ENCODE data around the gene IGF1R. TPM values are rescaled to one million over a fixed set of nuclear protein-coding genes. Genes with fewer than 3 reads are reported as not detected.

Gene IGF1R
- total and polyA plus RNA-seq, 7 donors = 1.2 to 130 (median 39.6) TPM

DNA sequence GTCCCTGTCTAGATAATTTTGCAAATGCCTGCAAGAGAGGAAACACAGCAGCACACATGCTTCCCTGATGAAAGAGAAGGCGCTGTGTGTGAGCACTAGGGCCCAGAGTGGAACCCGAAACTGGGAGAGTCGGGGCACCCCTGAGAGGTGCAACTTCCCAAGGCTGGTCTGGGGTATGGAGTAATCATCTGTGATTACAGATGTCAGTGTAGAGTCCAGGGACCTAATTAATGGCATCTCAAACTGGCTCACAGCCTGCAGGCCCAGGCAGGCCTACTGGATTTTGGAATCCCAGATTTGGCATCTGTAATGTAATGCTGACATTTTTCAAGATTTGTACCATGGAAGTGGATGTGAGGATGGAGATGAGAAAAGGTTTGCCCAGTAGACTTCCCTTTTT lies 329.8 kb downstream of the IGF1R start:
- DNase-seq = no peak
- intact Hi-C loops (cut with DNase I) = no loop called here
- Histone ChIP-seq H3K4me1 (peaks cover 0 to 4% (median 2%) of the 10 kb centered on the region in 4 donors), H3K27ac (no peak overlapping the region), H3K27me3 (no peaks in the 10 kb centered on the region), H3K36me3 (no peaks in the 10 kb centered on the region), H3K9me3 (no peaks in the 10 kb centered on the region), H3K4me3 (no peak overlapping the region)
- WGBS, 2 donors = 89 to 93% methylated on average over 3 of the region's 3 CpGs
- TF ChIP-seq POLR2A (IDR thresholded peaks at IDR 0.05) = no peak
- TF ChIP-seq POLR2AphosphoS5 (IDR thresholded peaks at IDR 0.05) = no peak
- no peak for TF ChIP-seq EP300 (IDR thresholded peaks at IDR 0.05)
- no peak for TF ChIP-seq CTCF (IDR thresholded peaks at IDR 0.05)

DNA sequence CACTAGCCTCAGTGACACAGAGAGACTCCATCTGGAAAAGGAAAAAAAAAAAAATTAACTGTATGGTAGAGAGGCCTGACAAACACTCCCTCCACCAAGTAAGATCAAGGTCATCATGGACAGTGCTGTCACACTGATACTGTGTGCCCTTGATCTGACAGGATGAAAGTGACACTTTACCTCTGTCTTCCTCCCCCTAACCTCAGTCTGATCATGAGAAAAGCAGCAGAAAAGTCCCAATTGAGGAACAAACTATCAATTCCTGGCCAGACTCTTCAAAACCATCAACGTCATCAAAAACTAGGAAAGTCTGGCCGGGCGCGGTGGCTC lies 332.5 kb downstream of the IGF1R start:
- WGBS, 2 donors = 95 to 97% methylated on average over 4 of the region's 4 CpGs

DNA sequence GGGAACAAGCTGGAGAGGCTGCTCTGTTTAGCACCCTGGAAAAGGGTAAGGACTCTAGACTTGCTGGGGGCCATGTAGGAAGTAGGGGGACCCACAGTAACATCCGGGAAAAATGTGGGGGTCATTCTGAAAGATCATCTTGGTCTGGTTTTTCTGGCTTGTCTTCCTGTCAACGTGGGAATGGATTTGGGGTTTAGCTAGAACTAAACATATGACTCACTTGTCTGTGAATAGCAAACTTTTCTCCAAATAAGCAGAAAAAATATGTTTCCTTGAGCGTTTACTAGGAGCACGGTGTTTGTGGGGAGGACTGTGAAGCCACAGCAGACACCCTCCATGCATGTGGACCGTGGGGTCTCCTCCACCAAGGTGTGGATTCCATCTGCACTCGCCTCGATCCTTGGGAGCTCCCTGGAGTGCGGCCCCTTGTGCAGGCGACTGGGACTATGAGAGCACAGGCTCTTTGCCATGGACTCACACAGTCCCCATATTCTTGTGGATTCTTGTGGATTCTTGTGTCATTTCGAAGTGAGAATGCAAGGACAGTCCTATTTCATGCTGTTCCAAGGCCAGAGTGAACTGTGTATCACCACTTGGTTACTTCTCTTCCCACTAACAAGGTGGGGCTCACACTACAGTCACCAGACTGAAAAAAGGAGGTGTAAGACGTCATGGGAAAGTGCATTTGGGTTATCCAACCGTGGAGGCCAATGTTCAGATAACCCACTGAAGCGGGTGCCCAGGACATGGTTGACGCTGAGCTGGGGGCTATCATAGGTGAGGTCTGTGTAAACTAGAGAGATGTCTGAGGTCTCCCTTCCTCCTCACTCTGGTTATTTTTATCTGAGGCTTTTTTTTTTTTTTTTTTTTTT lies 333.7 kb downstream of the IGF1R start:
- H3K9me3 ChIP-seq = peaks cover 0 to 10% (median 0%) of the 10 kb centered on the region in 4 donors
- 78 to 81% methylated on average over 14 of the region's 14 CpGs for WGBS, 2 donors
- no peak for DNase-seq
- H3K27ac ChIP-seq = peak overlapping the region in 1 of 4 donors; percentile 72
- intact Hi-C loops (cut with DNase I) = no loop called here
- H3K27me3 ChIP-seq = no peaks in the 10 kb centered on the region
- H3K36me3 ChIP-seq = no peaks in the 10 kb centered on the region
- H3K4me1 ChIP-seq = peaks cover 0 to 10% (median 10%) of the 10 kb centered on the region in 4 donors
- no peak for TF ChIP-seq POLR2AphosphoS5 (IDR thresholded peaks at IDR 0.05)
- TF ChIP-seq EP300 (IDR thresholded peaks at IDR 0.05) = no peak
- TF ChIP-seq CTCF (IDR thresholded peaks at IDR 0.05) = no peak
- TF ChIP-seq POLR2A (IDR thresholded peaks at IDR 0.05) = no peak
- no peak overlapping the region for H3K4me3 ChIP-seq

More for the DNA sequence above, 332.5 kb downstream of the IGF1R start:
- Histone ChIP-seq H3K27me3 (no peaks in the 10 kb centered on the region), H3K9me3 (no peaks in the 10 kb centered on the region), H3K4me1 (peaks cover 0 to 10% (median 10%) of the 10 kb centered on the region in 4 donors), H3K4me3 (no peak overlapping the region), H3K36me3 (no peaks in the 10 kb centered on the region), H3K27ac (no peak overlapping the region)
- no peak for DNase-seq
- intact Hi-C loops (cut with DNase I) = no loop called here
- no peak for TF ChIP-seq POLR2A (IDR thresholded peaks at IDR 0.05)
- no peak for TF ChIP-seq POLR2AphosphoS5 (IDR thresholded peaks at IDR 0.05)
- TF ChIP-seq CTCF (IDR thresholded peaks at IDR 0.05) = no peak
- TF ChIP-seq EP300 (IDR thresholded peaks at IDR 0.05) = no peak

DNA sequence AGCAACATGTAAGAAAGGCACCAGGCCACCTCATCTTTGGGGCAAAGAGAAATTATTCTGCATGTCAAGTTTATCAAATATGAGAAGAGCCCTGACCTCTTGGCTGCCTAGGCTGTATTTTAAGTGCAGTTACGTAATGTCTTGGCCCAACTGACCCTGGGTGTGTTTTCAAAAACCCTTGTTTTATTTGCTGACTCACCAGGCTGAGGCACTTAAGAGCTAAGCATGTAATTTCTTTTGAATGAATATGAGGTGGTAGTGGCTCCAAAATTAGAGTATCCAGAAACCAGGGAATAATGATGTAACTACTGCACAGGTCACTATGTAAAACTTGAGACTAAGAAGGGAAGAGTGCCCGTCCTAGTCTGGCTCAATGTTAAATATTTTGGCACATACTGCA lies 335.0 kb downstream of the IGF1R start:
- Histone ChIP-seq H3K4me1 (peaks cover 0 to 10% (median 10%) of the 10 kb centered on the region in 4 donors), H3K27ac (peak overlapping the region in 3 of 4 donors; percentile 47 to 72 (median 47)), H3K4me3 (no peak overlapping the region), H3K27me3 (no peaks in the 10 kb centered on the region), H3K9me3 (peaks cover 0 to 10% (median 0%) of the 10 kb centered on the region in 4 donors), H3K36me3 (no peaks in the 10 kb centered on the region)
- peak; percentile 74 for DNase-seq
- intact Hi-C loops (cut with DNase I) = no loop called here
- peak in 3 of 4 donors; percentile 14 to 70 (median 27) for TF ChIP-seq POLR2AphosphoS5 (IDR thresholded peaks at IDR 0.05)
- TF ChIP-seq EP300 (IDR thresholded peaks at IDR 0.05) = peak in 1 of 4 donors; percentile 67
- TF ChIP-seq POLR2A (IDR thresholded peaks at IDR 0.05) = no peak
- no peak for TF ChIP-seq CTCF (IDR thresholded peaks at IDR 0.05)
- whole genome bisulfite sequencing, 2 donors = 38 to 56% methylated on average over 2 of the region's 2 CpGs
